GM12873 (cell line): ENCODE data around the gene MCM8.

Experiments used
- CTCF ChIP-seq: IDR thresholded peaks from 2 replicates; pipeline ENCODE4 v1.5.1; 2012; ENCODE audit warnings: low read depth, mild to moderate bottlenecking, moderate library complexity, low read length, control low read depth; ENCODE audit not compliant: insufficient read depth; ENCODE audit errors: missing control alignments

MCM8 gene

GRCh38 chr20:6007094-6007528 is 56.7 kb downstream of the MCM8 start:
- TF ChIP-seq CTCF = no peak

- TF ChIP-seq CTCF = no peak
Observed at GRCh38 chr20:6007529-6008103, 57.2 kb downstream of the MCM8 start.

GRCh38 chr20:6008254-6008653 is 57.8 kb downstream of the MCM8 start:
- no peak for TF ChIP-seq CTCF

- TF ChIP-seq CTCF = no peak
Observed at GRCh38 chr20:6012179-6012578, 61.7 kb downstream of the MCM8 start.

GRCh38 chr20:6014017-6014416 is 63.6 kb downstream of the MCM8 start:
- TF ChIP-seq CTCF = no peak

GRCh38 chr20:6014957-6015356 is 64.5 kb downstream of the MCM8 start:
- TF ChIP-seq CTCF = no peak

- no peak for TF ChIP-seq CTCF
Observed at GRCh38 chr20:6017467-6017866, 67.0 kb downstream of the MCM8 start.
